Endothelial cell (in vitro differentiated cells): Measurements from ENCODE around the gene CNIH4. TPM values are rescaled to one million over a fixed set of nuclear protein-coding genes. Genes with fewer than 3 reads are reported as not detected.
"Not testable (repeated sequence)": the region's sequence is repeated elsewhere in the genome, so short reads cannot be mapped to it uniquely, and the experiment has no call there.

ENCODE experiments used
- DNase-seq: peaks from one replicate; pipeline ENCODE4 v3.0.0; 2021; ENCODE audit warnings: low spot score
- H3K27ac Mint-ChIP-seq: one replicate; pipeline ENCODE4 v1.8.0; 2021; ENCODE audit warnings: mixed read lengths, inconsistent platforms; ENCODE audit not compliant: unreplicated experiment
- H3K27me3 Mint-ChIP-seq: one replicate; pipeline ENCODE4 v1.8.0; 2021; ENCODE audit warnings: mild to moderate bottlenecking, moderate library complexity, mixed read lengths, inconsistent platforms; ENCODE audit not compliant: unreplicated experiment
- H3K36me3 Mint-ChIP-seq: one replicate; pipeline ENCODE4 v1.8.0; 2021; ENCODE audit warnings: mild to moderate bottlenecking, low read depth, mixed read lengths, inconsistent platforms; ENCODE audit not compliant: unreplicated experiment
- H3K4me1 Mint-ChIP-seq: one replicate; pipeline ENCODE4 v1.8.0; 2021; ENCODE audit warnings: mild to moderate bottlenecking, mixed read lengths, inconsistent platforms; ENCODE audit not compliant: unreplicated experiment
- H3K4me3 Mint-ChIP-seq: one replicate; pipeline ENCODE4 v1.8.0; 2021; ENCODE audit warnings: mild to moderate bottlenecking, mixed read lengths, inconsistent platforms; ENCODE audit not compliant: unreplicated experiment
- H3K9me3 Mint-ChIP-seq: one replicate; pipeline ENCODE4 v1.8.0; 2021; ENCODE audit warnings: mixed read lengths, inconsistent platforms; ENCODE audit not compliant: unreplicated experiment
- CTCF ChIP-seq: fragments of 200-600 bp; sonication (generic); IDR thresholded peaks from one replicate; pipeline ENCODE4 v1.5.0; 2021; ENCODE audit warnings: antibody characterized with exemption; ENCODE audit not compliant: unreplicated experiment
- microRNA-seq: library from miRNA; unstranded; fragments of <30 nt; microRNA quantifications from one replicate; pipeline ENCODE4, GENCODE V29; 2020; ENCODE audit not compliant: unreplicated experiment
- total RNA-seq: library from RNA; stranded (reverse); fragmentation: NEBNext Ultra II Directional; extraction: Animal tissue kit (Norgen Biotek cat#: 25700); gene quantifications from one replicate; pipeline ENCODE4 v1.2.1, GENCODE V29; 2021; ENCODE audit not compliant: unreplicated experiment

CNIH4 gene
- total RNA-seq, 1 donor from 2014 or later, result 59.9 TPM

- no peak overlapping the region for H3K4me3 Mint-ChIP-seq
- no peaks in the 10 kb centered on the region for H3K4me1 Mint-ChIP-seq
- H3K27ac Mint-ChIP-seq, result no peak overlapping the region
- TF ChIP-seq CTCF, result no peak
- no peak for DNase-seq
- peaks cover 27% of the 10 kb centered on the region for H3K36me3 Mint-ChIP-seq
- no peaks in the 10 kb centered on the region for H3K9me3 Mint-ChIP-seq
- H3K27me3 Mint-ChIP-seq, result no peaks in the 10 kb centered on the region
Measured at GRCh38 chr1:224411766-224412165, 55.1 kb downstream of the CNIH4 start.

DNA sequence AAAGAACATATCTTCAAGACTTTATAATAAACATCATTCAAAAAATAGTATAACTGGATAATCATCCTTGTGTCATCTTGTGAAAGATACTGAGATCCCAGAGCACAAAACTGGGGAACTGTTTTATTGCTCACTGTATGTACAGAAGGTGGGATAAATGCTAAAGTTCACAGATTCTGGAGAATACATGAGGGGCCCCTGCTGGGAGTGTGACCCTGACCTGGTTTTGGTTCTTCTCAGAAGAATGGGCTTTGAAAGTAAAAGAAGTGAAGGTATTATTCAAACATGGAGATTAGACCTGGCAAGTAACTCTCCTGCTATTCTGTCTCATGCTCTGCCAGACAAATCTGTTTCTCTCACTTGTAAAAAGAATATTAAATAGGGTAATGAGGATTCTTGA lies 63.4 kb downstream of the CNIH4 start:
- Mint-ChIP-seq H3K9me3 (no peaks in the 10 kb centered on the region), H3K4me1 (no peaks in the 10 kb centered on the region), H3K36me3 (peaks cover 43% of the 10 kb centered on the region), H3K27me3 (peaks cover 2% of the 10 kb centered on the region), H3K27ac (peak overlapping the region; percentile 37), H3K4me3 (no peak overlapping the region)
- no peak for DNase-seq
- TF ChIP-seq CTCF, result no peak

DNA sequence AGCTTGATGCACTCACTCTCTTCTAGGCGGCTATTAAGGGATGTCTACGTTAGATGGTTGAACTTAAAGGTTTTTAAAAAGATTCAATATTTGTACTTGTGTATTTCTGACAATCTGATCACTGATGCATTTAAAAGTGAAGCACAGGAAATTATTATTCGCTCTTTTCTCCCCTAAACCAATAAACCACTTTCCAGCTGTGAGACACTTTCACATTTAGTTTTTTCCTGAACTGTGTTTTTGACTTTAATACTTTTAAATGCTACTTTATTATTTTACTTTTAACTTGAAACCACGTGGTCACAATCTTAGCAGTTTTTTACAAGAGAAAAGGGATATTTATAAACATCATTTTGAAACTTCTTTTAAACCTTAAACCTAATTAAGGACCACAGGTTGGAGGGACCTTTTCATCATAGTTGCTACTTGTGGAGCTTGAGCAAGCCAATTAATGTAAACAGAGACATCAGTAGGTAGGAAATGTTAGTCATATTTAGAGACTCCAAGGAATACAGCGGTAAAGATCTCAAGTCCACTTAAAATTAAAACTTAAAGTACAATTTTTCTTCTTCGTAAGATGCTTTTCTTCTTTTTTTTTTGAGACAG lies 68.7 kb downstream of the CNIH4 start:
- no peaks in the 10 kb centered on the region for H3K9me3 Mint-ChIP-seq
- H3K4me1 Mint-ChIP-seq, result peaks cover 5% of the 10 kb centered on the region
- H3K4me3 Mint-ChIP-seq, result no peak overlapping the region
- peaks cover 2% of the 10 kb centered on the region for H3K27me3 Mint-ChIP-seq
- H3K27ac Mint-ChIP-seq, result no peak overlapping the region
- peaks cover 21% of the 10 kb centered on the region for H3K36me3 Mint-ChIP-seq
- no peak for TF ChIP-seq CTCF
- DNase-seq, result no peak

- not testable (repeated sequence) for DNase-seq, H3K27me3 Mint-ChIP-seq, H3K27ac Mint-ChIP-seq, H3K4me3 Mint-ChIP-seq, H3K9me3 Mint-ChIP-seq
- peaks cover 16% of the 10 kb centered on the region for H3K4me1 Mint-ChIP-seq
- peaks cover 27% of the 10 kb centered on the region for H3K36me3 Mint-ChIP-seq
Measured at GRCh38 chr1:224426869-224427268, 70.2 kb downstream of the CNIH4 start.

DNA sequence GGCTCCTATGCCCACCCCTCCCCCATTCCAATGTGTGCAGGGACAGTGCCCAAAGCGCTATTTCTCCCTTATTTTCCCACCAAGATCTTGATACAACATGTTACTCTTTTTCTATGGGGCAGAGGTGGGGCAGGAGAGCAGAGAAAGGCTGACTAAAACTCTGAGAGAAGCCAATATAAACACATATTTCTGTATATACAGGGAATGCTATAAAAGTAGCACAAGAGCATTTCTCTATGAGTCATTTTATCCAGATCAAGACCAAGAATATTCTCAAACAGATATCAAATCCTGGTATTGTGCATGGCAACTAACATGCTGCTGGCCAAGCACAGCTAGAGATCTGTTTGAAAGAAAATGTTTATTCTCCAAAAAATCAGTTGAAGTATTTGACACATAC lies 70.7 kb downstream of the CNIH4 start:
- no peaks in the 10 kb centered on the region for H3K9me3 Mint-ChIP-seq
- H3K4me1 Mint-ChIP-seq, result peaks cover 21% of the 10 kb centered on the region
- peaks cover 24% of the 10 kb centered on the region for H3K36me3 Mint-ChIP-seq
- H3K27ac Mint-ChIP-seq, result no peak overlapping the region
- TF ChIP-seq CTCF, result no peak
- H3K27me3 Mint-ChIP-seq, result peaks cover under 1% of the 10 kb centered on the region
- no peak overlapping the region for H3K4me3 Mint-ChIP-seq
- no peak for DNase-seq

DNA sequence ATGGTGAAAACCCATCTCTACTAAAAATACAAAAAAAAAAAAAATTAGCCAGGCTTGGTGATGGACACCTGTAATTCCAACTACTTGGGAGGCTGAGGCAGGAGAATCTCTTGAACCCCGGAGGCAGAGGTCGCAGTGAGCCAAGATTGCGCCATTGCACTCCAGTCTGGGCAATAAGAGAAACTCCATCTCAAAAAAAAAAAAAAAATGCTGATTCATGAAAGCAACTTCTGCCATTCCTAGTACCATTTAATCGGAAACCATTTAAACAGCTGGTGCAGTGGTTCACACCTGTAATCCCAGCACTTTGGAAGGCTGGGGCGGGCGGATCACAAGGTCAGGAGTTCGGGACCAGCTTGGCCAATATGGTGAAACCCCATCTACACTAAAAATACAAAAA lies 72.0 kb downstream of the CNIH4 start:
- H3K9me3 Mint-ChIP-seq, DNase-seq, H3K4me3 Mint-ChIP-seq: not testable (repeated sequence)
- H3K27me3 Mint-ChIP-seq, result peaks cover 14% of the 10 kb centered on the region
- H3K36me3 Mint-ChIP-seq, result peaks cover 35% of the 10 kb centered on the region
- H3K27ac Mint-ChIP-seq, result peak overlapping the region; percentile 24
- peaks cover 31% of the 10 kb centered on the region for H3K4me1 Mint-ChIP-seq

Small RNA genes within 50 kb of the gene (microRNA-seq; reads per million reads assigned to microRNA genes)
- gene MIR4742, result 2.8 reads per million, percentile 36 among the genes with 10 or more reads in this experiment

Other genes starting within 250 kb of the CNIH4 start
- gene FBXO28, start 242.8 kb upstream of the CNIH4 start, total RNA-seq, result 40.6 TPM
- gene DEGS1, start 173.6 kb upstream of the CNIH4 start, total RNA-seq, result 88.1 TPM
- gene NVL, start 26.7 kb upstream of the CNIH4 start, total RNA-seq, result 44.5 TPM
- gene WDR26, start 77.9 kb downstream of the CNIH4 start, total RNA-seq, result 126 TPM